ENCODE measurements around the gene CDH4. TPM values are rescaled to one million over a fixed set of nuclear protein-coding genes. Genes with fewer than 3 reads are reported as not detected.

The CDH4 gene
- total and polyA plus RNA-seq, 9 of the 15 experiments (the other 6 are each of a cell fraction or from before 2014, with no cell fraction given): 0.04 TPM; not detected in 8

- H3K4me1 ChIP-seq (replicated peaks in 1 of 2; ENCODE audit: control insufficient read depth in 2 of 2, insufficient read depth in 2 of 2, low read length in 2 of 2): peaks cover 0 to 11% of the 10 kb centered on the region in 2 experiments; a peak in 2 of 5 replicates
- H2AFZ ChIP-seq (ENCODE audit: low read depth, low read length): no peak overlapping the region
- no peak overlapping the region for H3K9ac ChIP-seq (ENCODE audit: insufficient read depth in 1 of 2, low read depth in 2 of 2, low read length in 2 of 2)
- no peak overlapping the region for H3K4me2 ChIP-seq (ENCODE audit: insufficient read depth, low read length)
- FAIRE-seq (no peak), DNase-seq (ENCODE audit: extremely low read depth in 1 of 4, low spot score in 3 of 4) (no peak), ATAC-seq (no peak)
- intact Hi-C loops (cut with micrococcal nuclease): no loop called here
- POLR2A ChIA-PET: no interaction called here
- no peak overlapping the region for H3K4me3 ChIP-seq
- no peak overlapping the region for H3K27ac ChIP-seq (ENCODE audit: extremely low read depth, low read depth, low read length)
- BruUV-seq (replicated peaks): no TSS peak
- H3K9me3 ChIP-seq (replicated peaks; ENCODE audit: control insufficient read depth, insufficient read depth, low read depth, low read length): no peaks in the 10 kb centered on the region
- peaks cover 14 to 33% of the 10 kb centered on the region in 2 experiments; a peak in 4 of 5 replicates for H3K27me3 ChIP-seq (ENCODE audit: control insufficient read depth in 2 of 2, insufficient read depth in 2 of 2, low read length in 2 of 2)
- CTCF ChIA-PET (ENCODE audit: low intra/inter-chr PET ratio): no interaction called here
- no peaks in the 10 kb centered on the region for H3K79me2 ChIP-seq (ENCODE audit: control insufficient read depth, insufficient read depth, low read length)
- no peaks in the 10 kb centered on the region for H3K36me3 ChIP-seq (ENCODE audit: control insufficient read depth, insufficient read depth, low read length)
- 2% methylated on average over 16 of the region's 16 CpGs for WGBS (ENCODE audit: insufficient coverage, low coverage, missing lambda C conversion rate)
- peaks cover 13% of the 10 kb centered on the region for H4K20me1 ChIP-seq (replicated peaks; ENCODE audit: control insufficient read depth, insufficient read depth, low read length)
- no peaks in the 10 kb centered on the region for H3K9me1 ChIP-seq (ENCODE audit: control insufficient read depth, insufficient read depth, low read length)
- TF ChIP-seq TARDBP (IDR thresholded peaks at IDR 0.05) (no peak), E2F3 (CRISPR knock-in tag; IDR thresholded peaks at IDR 0.05) (no peak)
- in situ Hi-C loops (cut with MboI): no loop called here
Observed at GRCh38 chr20:61941721-61942405, 689.8 kb downstream of the CDH4 start.

- H3K9ac ChIP-seq (ENCODE audit: insufficient read depth in 1 of 2, low read depth in 2 of 2, low read length in 2 of 2): no peak overlapping the region
- peaks cover 13% of the 10 kb centered on the region for H4K20me1 ChIP-seq (replicated peaks; ENCODE audit: control insufficient read depth, insufficient read depth, low read length)
- intact Hi-C loops (cut with micrococcal nuclease) (no loop called here), in situ Hi-C loops (cut with MboI) (no loop called here)
- peaks cover 0 to 8% of the 10 kb centered on the region in 2 experiments; a peak in 1 of 5 replicates for H3K4me1 ChIP-seq (replicated peaks in 1 of 2; ENCODE audit: control insufficient read depth in 2 of 2, insufficient read depth in 2 of 2, low read length in 2 of 2)
- H3K79me2 ChIP-seq (ENCODE audit: control insufficient read depth, insufficient read depth, low read length): no peaks in the 10 kb centered on the region
- POLR2A ChIA-PET: no interaction called here
- H3K36me3 ChIP-seq (ENCODE audit: control insufficient read depth, insufficient read depth, low read length): no peaks in the 10 kb centered on the region
- no peaks in the 10 kb centered on the region for H3K9me1 ChIP-seq (ENCODE audit: control insufficient read depth, insufficient read depth, low read length)
- DNase-seq (ENCODE audit: extremely low read depth in 1 of 4, low spot score in 3 of 4) (no peak), FAIRE-seq (no peak), ATAC-seq (no peak)
- H3K4me2 ChIP-seq (ENCODE audit: insufficient read depth, low read length): no peak overlapping the region
- BruUV-seq (replicated peaks): no TSS peak
- 20% methylated on average over 7 of the region's 9 CpGs for WGBS (ENCODE audit: insufficient coverage, low coverage, missing lambda C conversion rate)
- CTCF ChIA-PET (ENCODE audit: low intra/inter-chr PET ratio): no interaction called here
- H3K27ac ChIP-seq (ENCODE audit: extremely low read depth, low read depth, low read length): no peak overlapping the region
- no peak overlapping the region for H3K4me3 ChIP-seq
- H3K9me3 ChIP-seq (replicated peaks; ENCODE audit: control insufficient read depth, insufficient read depth, low read depth, low read length): no peaks in the 10 kb centered on the region
- H3K27me3 ChIP-seq (ENCODE audit: control insufficient read depth in 2 of 2, insufficient read depth in 2 of 2, low read length in 2 of 2): peaks cover 14 to 26% of the 10 kb centered on the region in 2 experiments; a peak in 4 of 5 replicates
- H2AFZ ChIP-seq (ENCODE audit: low read depth, low read length): no peak overlapping the region
- TF ChIP-seq NCOA2 (IDR thresholded peaks at IDR 0.05; ENCODE audit: partially characterized antibody in 2 of 2) (no peak), ZSCAN29 (IDR thresholded peaks at IDR 0.05) (no peak), NCOA4 (IDR thresholded peaks at IDR 0.05; ENCODE audit: partially characterized antibody) (no peak), ZNF512 (tag; IDR thresholded peaks at IDR 0.05) (no peak), GTF2B (IDR thresholded peaks at IDR 0.05; ENCODE audit: extremely low read depth, insufficient read length) (no peak)
Observed at GRCh38 chr20:61942526-61942925, 690.5 kb downstream of the CDH4 start.
